ENCODE data around the gene ZNF500. TPM values are rescaled to one million over a fixed set of nuclear protein-coding genes. Genes with fewer than 3 reads are reported as not detected.
A peak's percentile ranks its signal among the peaks of the same experiment; 100 is the strongest.

Gene ZNF500
- total and polyA plus RNA-seq, 2 experiments from 2014 or later, result 23.8 to 32.7 TPM

GRCh38 chr16:4795181-4795827 is 28.3 kb upstream of the ZNF500 start, which contains the start of gene SMIM22:
Gene SMIM22, plus strand, starts transcription at chr16:4795369. Its CDS starts 366 bp downstream, at chr16:4795735.
- Histone ChIP-seq H3K27me3 (no peaks in the 10 kb centered on the region), H3K36me3 (peaks cover 11% of the 10 kb centered on the region), H3K4me3 (no peak within 1 kb of the TSS), H3K4me1 (ENCODE audit: low read depth) (no peaks in the 10 kb centered on the region), H3K9me3 (ENCODE audit: low read depth) (no peaks in the 10 kb centered on the region), H3K27ac (no peak within 1 kb of the TSS)
- TF ChIP-seq CTCF (IDR thresholded peaks at IDR 0.05; ENCODE audit: low read depth, low read length), result no peak
- no peak for DNase-seq (ENCODE audit: low read depth in 1 of 2, low spot score in 1 of 2)

- Histone ChIP-seq H3K4me3 (no peak overlapping the region), H3K4me1 (ENCODE audit: low read depth) (peaks cover 10% of the 10 kb centered on the region), H3K27ac (no peak overlapping the region), H3K27me3 (no peaks in the 10 kb centered on the region), H3K36me3 (no peaks in the 10 kb centered on the region), H3K9me3 (ENCODE audit: low read depth) (no peaks in the 10 kb centered on the region)
- no peak for DNase-seq (ENCODE audit: low read depth in 1 of 2, low spot score in 1 of 2)
- TF ChIP-seq CTCF (IDR thresholded peaks at IDR 0.05; ENCODE audit: low read depth, low read length), result no peak
Observed at GRCh38 chr16:4792951-4793513, 26.1 kb upstream of the ZNF500 start.

DNA sequence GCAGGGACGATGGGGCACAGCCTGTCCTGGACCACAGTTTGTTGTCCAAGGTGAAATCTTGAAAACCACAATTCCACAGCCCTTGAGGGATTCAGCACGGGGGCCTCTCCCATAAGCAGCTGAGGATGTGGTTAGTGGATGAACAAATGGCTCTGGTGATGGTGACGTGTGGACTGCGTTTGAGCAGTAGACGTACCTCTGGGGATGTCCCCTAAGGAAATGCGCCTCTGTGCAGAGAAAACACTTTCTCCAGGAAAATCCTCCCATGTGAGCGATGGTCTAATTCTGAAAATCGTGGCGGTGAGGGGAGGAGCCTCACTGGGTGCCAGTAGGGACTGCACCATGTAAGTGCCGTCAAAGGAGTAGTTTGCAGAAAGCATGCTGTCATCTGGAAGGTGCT is 23.9 kb upstream of the ZNF500 start:
- no peaks in the 10 kb centered on the region for H3K27me3 ChIP-seq
- no peak for TF ChIP-seq CTCF (IDR thresholded peaks at IDR 0.05; ENCODE audit: low read depth, low read length)
- no peaks in the 10 kb centered on the region for H3K36me3 ChIP-seq
- no peak overlapping the region for H3K27ac ChIP-seq
- no peak overlapping the region for H3K4me3 ChIP-seq
- H3K9me3 ChIP-seq (ENCODE audit: low read depth), result no peaks in the 10 kb centered on the region
- peaks cover 16% of the 10 kb centered on the region for H3K4me1 ChIP-seq (ENCODE audit: low read depth)
- DNase-seq (ENCODE audit: low read depth in 1 of 2, low spot score in 1 of 2), result no peak

DNA sequence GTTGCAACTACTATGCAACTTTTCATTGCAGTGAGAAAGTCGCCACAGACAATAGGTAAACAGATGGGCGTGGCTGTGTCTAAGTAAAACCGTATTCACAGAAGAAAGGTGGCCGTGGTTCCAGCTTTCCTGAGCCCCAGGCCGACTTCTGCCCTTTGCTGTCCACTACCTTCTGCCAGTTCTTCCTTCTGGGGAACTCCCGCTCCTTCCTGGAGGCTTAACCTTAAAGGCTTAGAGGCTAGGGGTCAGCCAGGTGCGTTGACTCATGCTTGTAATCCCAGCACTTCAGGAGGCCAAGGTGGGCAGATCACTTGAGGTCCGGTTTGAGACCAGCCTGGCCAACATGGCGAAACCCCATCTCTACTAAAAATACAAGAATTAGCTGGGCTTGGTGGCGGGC is 23.3 kb upstream of the ZNF500 start:
- no peak overlapping the region for H3K27ac ChIP-seq
- H3K9me3 ChIP-seq (ENCODE audit: low read depth), result no peaks in the 10 kb centered on the region
- no peak for TF ChIP-seq CTCF (IDR thresholded peaks at IDR 0.05; ENCODE audit: low read depth, low read length)
- DNase-seq (ENCODE audit: low read depth in 1 of 2, low spot score in 1 of 2), result no peak
- no peaks in the 10 kb centered on the region for H3K36me3 ChIP-seq
- H3K4me1 ChIP-seq (ENCODE audit: low read depth), result peaks cover 16% of the 10 kb centered on the region
- no peaks in the 10 kb centered on the region for H3K27me3 ChIP-seq
- no peak overlapping the region for H3K4me3 ChIP-seq

DNA sequence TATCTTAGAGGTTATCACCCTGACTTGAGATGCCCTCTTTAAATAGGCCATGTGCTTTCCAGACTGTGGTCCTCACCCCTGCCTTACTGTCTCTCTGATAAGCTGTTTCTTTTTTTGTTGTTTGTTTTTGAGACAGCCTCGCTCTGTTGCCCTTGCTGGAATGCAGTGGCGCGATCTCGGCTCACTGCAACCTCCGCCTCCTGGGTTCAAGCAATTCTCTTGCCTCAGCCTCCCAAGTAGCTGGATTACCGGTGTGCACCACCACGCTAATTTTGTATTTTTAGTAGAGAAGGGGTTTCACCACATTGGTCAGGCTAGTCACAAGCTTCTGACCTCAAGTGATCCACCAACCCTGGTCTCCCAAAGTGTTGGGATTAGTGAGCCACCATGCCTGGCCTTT is 21.9 kb upstream of the ZNF500 start:
- Histone ChIP-seq H3K27ac (peak overlapping the region; percentile 5), H3K4me3 (no peak overlapping the region), H3K9me3 (ENCODE audit: low read depth) (no peaks in the 10 kb centered on the region), H3K4me1 (ENCODE audit: low read depth) (peaks cover 16% of the 10 kb centered on the region), H3K36me3 (no peaks in the 10 kb centered on the region), H3K27me3 (no peaks in the 10 kb centered on the region)
- DNase-seq (ENCODE audit: low read depth in 1 of 2, low spot score in 1 of 2), result no peak
- TF ChIP-seq CTCF (IDR thresholded peaks at IDR 0.05; ENCODE audit: low read depth, low read length), result no peak

Data from cardiac muscle cell (in vitro differentiated cells and primary cell).